ENCODE results near the gene SUFU.
"Not testable (repeated sequence)": the region's sequence is repeated elsewhere in the genome, so short reads cannot be mapped to it uniquely, and the experiment has no call there.

Gene SUFU

GRCh38 chr10:102667411-102667810, 163.6 kb downstream of the SUFU start:
- H3K4me1 ChIP-seq (ENCODE audit: control insufficient read depth, insufficient read depth, low read length); H3K27ac ChIP-seq (ENCODE audit: low read depth, low read length); H3K9ac ChIP-seq (ENCODE audit: low read length): not testable (repeated sequence)

GRCh38 chr10:102668326-102669107, 164.7 kb downstream of the SUFU start:
- H3K27me3 ChIP-seq (ENCODE audit: control insufficient read depth, insufficient read depth, low read length), result no peaks in the 10 kb centered on the region
- H3K36me3 ChIP-seq (ENCODE audit: control insufficient read depth, insufficient read depth, low read length), result no peaks in the 10 kb centered on the region
- H3K27ac ChIP-seq (ENCODE audit: low read depth, low read length), result no peak overlapping the region
- no peaks in the 10 kb centered on the region for H3K4me1 ChIP-seq (ENCODE audit: control insufficient read depth, insufficient read depth, low read length)
- H3K9ac ChIP-seq (ENCODE audit: low read length), result no peak overlapping the region
- H3K4me3 ChIP-seq (ENCODE audit: low read length), result no peak overlapping the region

More at GRCh38 chr10:102667411-102667810, 163.6 kb downstream of the SUFU start:
- not testable (repeated sequence) for H3K36me3 ChIP-seq (ENCODE audit: control insufficient read depth, insufficient read depth, low read length); H3K4me3 ChIP-seq (ENCODE audit: low read length); H3K27me3 ChIP-seq (ENCODE audit: control insufficient read depth, insufficient read depth, low read length)

GRCh38 chr10:102669206-102670064, 165.7 kb downstream of the SUFU start:
- Histone ChIP-seq H3K4me1 (ENCODE audit: control insufficient read depth, insufficient read depth, low read length) (peaks cover 4% of the 10 kb centered on the region), H3K4me3 (ENCODE audit: low read length) (no peak overlapping the region), H3K27me3 (ENCODE audit: control insufficient read depth, insufficient read depth, low read length) (no peaks in the 10 kb centered on the region), H3K36me3 (ENCODE audit: control insufficient read depth, insufficient read depth, low read length) (no peaks in the 10 kb centered on the region), H3K27ac (ENCODE audit: low read depth, low read length) (no peak overlapping the region), H3K9ac (ENCODE audit: low read length) (no peak overlapping the region)

GRCh38 chr10:102670065-102670670, 166.4 kb downstream of the SUFU start:
- H3K27me3 ChIP-seq (ENCODE audit: control insufficient read depth, insufficient read depth, low read length), result no peaks in the 10 kb centered on the region
- H3K9ac ChIP-seq (ENCODE audit: low read length), result no peak overlapping the region
- no peak overlapping the region for H3K4me3 ChIP-seq (ENCODE audit: low read length)
- no peaks in the 10 kb centered on the region for H3K36me3 ChIP-seq (ENCODE audit: control insufficient read depth, insufficient read depth, low read length)
- no peak overlapping the region for H3K27ac ChIP-seq (ENCODE audit: low read depth, low read length)
- H3K4me1 ChIP-seq (ENCODE audit: control insufficient read depth, insufficient read depth, low read length), result peaks cover 8% of the 10 kb centered on the region

- Histone ChIP-seq H3K4me3 (ENCODE audit: low read length) (no peak overlapping the region), H3K4me1 (ENCODE audit: control insufficient read depth, insufficient read depth, low read length) (peaks cover 8% of the 10 kb centered on the region), H3K9ac (ENCODE audit: low read length) (no peak overlapping the region), H3K27me3 (ENCODE audit: control insufficient read depth, insufficient read depth, low read length) (no peaks in the 10 kb centered on the region), H3K36me3 (ENCODE audit: control insufficient read depth, insufficient read depth, low read length) (no peaks in the 10 kb centered on the region), H3K27ac (ENCODE audit: low read depth, low read length) (no peak overlapping the region)
Measured at GRCh38 chr10:102670871-102671434, 167.2 kb downstream of the SUFU start.

GRCh38 chr10:102673236-102673818, 169.6 kb downstream of the SUFU start:
- Histone ChIP-seq H3K4me3 (ENCODE audit: low read length) (no peak overlapping the region), H3K4me1 (ENCODE audit: control insufficient read depth, insufficient read depth, low read length) (peaks cover 8% of the 10 kb centered on the region), H3K9ac (ENCODE audit: low read length) (no peak overlapping the region), H3K27me3 (ENCODE audit: control insufficient read depth, insufficient read depth, low read length) (no peaks in the 10 kb centered on the region), H3K27ac (ENCODE audit: low read depth, low read length) (peak overlapping the region; percentile 44), H3K36me3 (ENCODE audit: control insufficient read depth, insufficient read depth, low read length) (no peaks in the 10 kb centered on the region)

GRCh38 chr10:102673819-102674511, 170.2 kb downstream of the SUFU start:
- H3K4me1 ChIP-seq (ENCODE audit: control insufficient read depth, insufficient read depth, low read length), result peaks cover 8% of the 10 kb centered on the region

GRCh38 chr10:102674566-102674965, 170.8 kb downstream of the SUFU start:
- H3K27me3 ChIP-seq (ENCODE audit: control insufficient read depth, insufficient read depth, low read length), result no peaks in the 10 kb centered on the region
- no peak overlapping the region for H3K9ac ChIP-seq (ENCODE audit: low read length)
- H3K4me3 ChIP-seq (ENCODE audit: low read length), result no peak overlapping the region
- H3K36me3 ChIP-seq (ENCODE audit: control insufficient read depth, insufficient read depth, low read length), result no peaks in the 10 kb centered on the region
- H3K4me1 ChIP-seq (ENCODE audit: control insufficient read depth, insufficient read depth, low read length), result peaks cover 8% of the 10 kb centered on the region
- H3K27ac ChIP-seq (ENCODE audit: low read depth, low read length), result no peak overlapping the region

More at GRCh38 chr10:102673819-102674511, 170.2 kb downstream of the SUFU start:
- H3K36me3 ChIP-seq (ENCODE audit: control insufficient read depth, insufficient read depth, low read length), result no peaks in the 10 kb centered on the region
- peak overlapping the region; percentile 24 for H3K4me3 ChIP-seq (ENCODE audit: low read length)
- H3K27ac ChIP-seq (ENCODE audit: low read depth, low read length), result peak overlapping the region; percentile 44
- no peak overlapping the region for H3K9ac ChIP-seq (ENCODE audit: low read length)
- no peaks in the 10 kb centered on the region for H3K27me3 ChIP-seq (ENCODE audit: control insufficient read depth, insufficient read depth, low read length)

GRCh38 chr10:102675011-102675665, 171.4 kb downstream of the SUFU start:
- H3K9ac ChIP-seq (ENCODE audit: low read length), result no peak overlapping the region
- H3K4me3 ChIP-seq (ENCODE audit: low read length), result no peak overlapping the region
- no peaks in the 10 kb centered on the region for H3K27me3 ChIP-seq (ENCODE audit: control insufficient read depth, insufficient read depth, low read length)
- H3K27ac ChIP-seq (ENCODE audit: low read depth, low read length), result no peak overlapping the region
- peaks cover 8% of the 10 kb centered on the region for H3K4me1 ChIP-seq (ENCODE audit: control insufficient read depth, insufficient read depth, low read length)
- H3K36me3 ChIP-seq (ENCODE audit: control insufficient read depth, insufficient read depth, low read length), result no peaks in the 10 kb centered on the region

- H3K4me3 ChIP-seq (ENCODE audit: low read length), result no peak overlapping the region
- H3K4me1 ChIP-seq (ENCODE audit: control insufficient read depth, insufficient read depth, low read length), result peaks cover 8% of the 10 kb centered on the region
- no peak overlapping the region for H3K9ac ChIP-seq (ENCODE audit: low read length)
- H3K27ac ChIP-seq (ENCODE audit: low read depth, low read length), result peak overlapping the region; percentile 18
- no peaks in the 10 kb centered on the region for H3K27me3 ChIP-seq (ENCODE audit: control insufficient read depth, insufficient read depth, low read length)
- no peaks in the 10 kb centered on the region for H3K36me3 ChIP-seq (ENCODE audit: control insufficient read depth, insufficient read depth, low read length)
Measured at GRCh38 chr10:102675666-102676533, 172.1 kb downstream of the SUFU start.
